GM19351 (cell line): Measurements from ENCODE around the gene TMEM178B.

Experiments used
- ATAC-seq: cut with Tn5 transposase; IDR thresholded peaks from one replicate; pipeline ENCODE4 v1.9.1; 2021; ENCODE audit warnings: mild to moderate bottlenecking, moderate library complexity; ENCODE audit not compliant: unreplicated experiment

TMEM178B gene

DNA sequence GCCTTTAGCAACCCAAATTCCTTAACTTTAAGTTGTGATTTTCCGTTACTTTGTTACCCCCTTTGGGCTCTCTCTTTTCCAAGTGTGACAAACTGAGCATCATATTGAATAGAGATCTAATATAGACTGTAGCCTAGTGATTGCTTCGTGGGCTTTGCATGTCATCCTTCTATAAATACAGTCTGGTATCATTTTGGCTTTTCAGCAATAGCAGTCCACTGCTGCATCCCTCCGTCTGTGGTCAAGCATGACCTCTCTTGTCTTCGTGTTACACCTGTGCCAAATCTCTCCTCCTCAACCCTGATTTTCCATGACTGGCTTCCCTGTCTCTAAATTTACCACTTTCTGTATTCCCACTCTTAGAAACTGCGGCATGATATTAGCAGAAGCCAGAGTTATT is 423.5 kb downstream of the TMEM178B start:
- ATAC-seq = no peak

DNA sequence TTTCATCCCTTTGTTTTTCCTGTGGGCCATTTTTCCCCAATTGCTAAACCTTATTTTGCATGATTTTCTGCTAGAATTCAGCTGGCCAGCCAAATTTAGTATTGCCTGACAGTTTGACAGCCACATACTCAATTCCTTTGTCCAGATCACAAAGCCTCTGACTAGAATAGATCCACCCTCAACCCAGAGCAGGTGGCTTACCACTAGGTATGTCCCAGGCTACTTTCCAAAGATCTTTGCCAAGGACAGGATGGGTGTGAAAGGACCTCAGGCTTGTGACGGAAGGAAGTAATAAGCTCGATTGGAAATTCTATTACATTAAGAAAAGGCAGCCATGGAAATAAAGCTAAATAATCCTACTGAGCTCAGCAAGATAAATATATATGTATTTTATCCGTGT is 426.7 kb downstream of the TMEM178B start:
- no peak for ATAC-seq

GRCh38 chr7:141501451-141501850 is 427.6 kb downstream of the TMEM178B start:
- no peak for ATAC-seq

- ATAC-seq = no peak
Observed at GRCh38 chr7:141511316-141511675, 437.4 kb downstream of the TMEM178B start.

DNA sequence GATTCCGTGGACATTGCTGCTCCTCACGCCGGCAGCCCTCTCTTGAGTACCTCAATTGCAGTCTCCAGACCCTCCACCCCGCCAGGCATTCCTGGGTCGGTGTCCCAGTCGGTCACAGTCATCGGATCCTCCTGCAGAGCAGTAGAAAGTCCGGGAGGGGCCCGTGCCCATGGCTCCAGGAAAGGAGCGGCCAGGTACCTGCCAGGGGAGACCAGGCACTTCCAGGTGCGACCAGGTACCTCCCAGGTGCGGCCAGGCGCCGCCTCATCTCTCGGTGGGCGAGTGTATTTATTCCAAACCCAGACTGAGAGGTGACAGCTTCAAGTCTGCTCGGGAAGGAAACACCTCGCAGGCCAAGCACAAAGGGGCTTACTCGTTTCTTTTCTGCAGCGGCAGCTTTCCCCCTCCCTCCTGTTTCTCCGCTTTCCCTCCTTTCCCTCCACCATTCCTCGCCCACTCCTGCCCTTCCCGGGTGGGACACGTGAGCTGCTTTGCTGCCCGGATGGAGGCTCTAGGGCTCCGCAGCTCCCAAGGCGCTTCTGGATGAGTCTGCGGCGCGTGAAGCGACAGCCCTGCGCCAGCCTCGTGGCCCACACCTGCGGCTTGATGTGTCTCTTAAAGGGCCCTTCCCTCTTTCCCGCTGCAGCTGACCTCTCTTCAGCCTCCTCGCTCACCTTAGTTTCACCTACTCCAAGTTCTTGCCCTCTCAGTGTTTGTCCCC is 438.0 kb downstream of the TMEM178B start:
- no peak for ATAC-seq

- ATAC-seq = no peak
Observed at GRCh38 chr7:141512597-141512996, 438.7 kb downstream of the TMEM178B start.

DNA sequence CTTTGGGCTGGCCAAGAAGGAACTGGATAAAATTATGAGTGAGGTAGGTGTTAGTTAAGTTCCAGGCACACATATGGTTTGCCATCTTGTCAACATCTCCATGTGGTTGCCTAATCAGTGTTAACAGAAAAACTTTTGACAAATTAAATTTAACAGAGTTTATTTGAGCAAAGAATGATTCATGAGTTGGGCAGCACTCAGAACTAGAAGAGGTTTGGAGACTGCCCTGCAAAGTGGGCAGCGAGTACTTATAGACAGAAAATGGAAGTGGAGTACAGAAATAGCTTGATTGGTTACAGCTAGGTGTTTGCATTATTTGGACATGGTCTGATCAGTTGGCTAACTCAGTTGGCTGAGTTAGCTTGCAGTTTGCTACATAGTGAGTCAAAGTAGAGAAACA is 439.9 kb downstream of the TMEM178B start:
- ATAC-seq = no peak

- ATAC-seq = no peak
Observed at GRCh38 chr7:141515941-141516340, 442.1 kb downstream of the TMEM178B start.

- no peak for ATAC-seq
Observed at GRCh38 chr7:141519623-141520022, 445.8 kb downstream of the TMEM178B start.

- no peak for ATAC-seq
Observed at GRCh38 chr7:141522657-141523342, 448.9 kb downstream of the TMEM178B start.

DNA sequence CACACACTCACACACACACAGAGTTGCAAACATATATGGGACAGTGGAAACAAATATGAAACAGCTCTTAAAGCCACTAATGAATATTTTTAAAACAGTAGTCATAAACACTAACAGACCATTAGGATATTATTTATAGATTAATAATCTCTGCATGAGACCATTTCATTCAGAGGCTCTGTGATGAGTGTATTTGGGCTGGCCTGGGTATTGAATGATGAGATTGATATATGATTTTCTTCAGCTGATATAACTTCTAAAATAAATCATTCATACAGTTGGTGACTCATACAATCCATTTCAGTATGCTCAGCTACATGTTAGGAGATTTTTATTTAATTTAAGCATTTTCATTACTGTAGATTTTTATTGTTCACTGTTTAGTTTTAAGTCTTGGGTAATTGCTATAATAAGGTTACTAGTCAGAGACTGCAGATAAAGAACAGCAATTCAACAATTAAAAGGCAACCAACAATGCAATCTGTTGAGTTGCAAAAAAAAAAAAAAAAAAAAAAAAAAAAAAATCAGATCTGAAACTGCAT is 452.2 kb downstream of the TMEM178B start:
- no peak for ATAC-seq

- ATAC-seq = no peak
Observed at GRCh38 chr7:141527076-141527475, 453.2 kb downstream of the TMEM178B start.

DNA sequence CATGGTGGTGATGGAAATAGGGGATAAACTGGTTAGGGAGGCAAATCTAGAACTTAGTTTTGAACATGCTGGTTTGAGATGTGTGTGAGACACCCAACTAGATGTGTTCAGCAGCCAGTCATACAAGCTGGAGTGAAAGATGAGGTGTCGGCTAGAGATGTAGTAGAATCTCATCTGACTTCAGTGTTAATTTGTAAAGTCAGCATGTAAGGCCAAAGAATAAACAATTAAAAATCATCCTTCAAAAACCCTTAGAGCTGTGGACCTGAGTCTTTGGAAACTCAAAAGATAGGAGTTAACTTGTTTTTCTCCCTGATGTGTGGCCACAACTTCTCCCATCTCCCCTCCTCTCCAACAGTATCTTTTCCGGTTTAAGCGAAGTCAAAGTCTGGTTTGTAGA is 454.5 kb downstream of the TMEM178B start:
- no peak for ATAC-seq
